WERI-Rb-1 (cell line): Measurements from ENCODE around the gene LRP10.

Experiments
- DNase-seq: peaks from one replicate; pipeline ENCODE4 v3.0.0-alpha.2; 2020
- H3K27ac ChIP-seq: fragments of 250-450 bp; sonication (Bioruptor Pico); 2 replicates; pipeline ENCODE4 v1.5.1; 2020; ENCODE audit warnings: mild to moderate bottlenecking, moderate library complexity
- H3K27me3 ChIP-seq: fragments of 250-450 bp; sonication (Bioruptor Pico); 2 replicates; pipeline ENCODE4 v1.5.1; 2021; ENCODE audit warnings: mild to moderate bottlenecking, low read depth, moderate library complexity; ENCODE audit not compliant: insufficient read depth, severe bottlenecking
- H3K36me3 ChIP-seq: fragments of 250-450 bp; sonication (Bioruptor Pico); 2 replicates; pipeline ENCODE4 v1.5.1; 2020; ENCODE audit warnings: mild to moderate bottlenecking, moderate library complexity
- H3K4me3 ChIP-seq: 2 replicates; pipeline ENCODE4 v1.5.1; 2011; ENCODE audit warnings: low read depth, mild to moderate bottlenecking, control low read depth, low read length
- H3K9me3 ChIP-seq: fragments of 250-450 bp; sonication (Bioruptor Pico); 2 replicates; pipeline ENCODE4 v1.5.1; 2021; ENCODE audit warnings: mild to moderate bottlenecking, moderate library complexity; ENCODE audit not compliant: severe bottlenecking
- CTCF ChIP-seq: IDR thresholded peaks from 2 replicates; pipeline ENCODE4 v1.5.1; 2011; ENCODE audit warnings: low read depth, mild to moderate bottlenecking, control low read depth, inconsistent platforms, low read length

The LRP10 gene

GRCh38 chr14:22925513-22925912, 54.0 kb downstream of the LRP10 start:
- Histone ChIP-seq H3K36me3 (peaks cover 60% of the 10 kb centered on the region), H3K27me3 (no peaks in the 10 kb centered on the region), H3K27ac (no peak overlapping the region), H3K4me3 (no peak overlapping the region), H3K9me3 (no peaks in the 10 kb centered on the region)
- DNase-seq: no peak
- no peak for TF ChIP-seq CTCF

- H3K27ac ChIP-seq: no peak overlapping the region
- TF ChIP-seq CTCF: no peak
These were observed 54.8 kb downstream of the LRP10 start for GRCh38 chr14:22926316-22926715.

GRCh38 chr14:22928237-22929103, 56.9 kb downstream of the LRP10 start:
- Histone ChIP-seq H3K4me3 (peak overlapping the region; percentile 88), H3K9me3 (no peaks in the 10 kb centered on the region), H3K27ac (peak overlapping the region; percentile 84), H3K36me3 (peaks cover 33% of the 10 kb centered on the region), H3K27me3 (no peaks in the 10 kb centered on the region)
- DNase-seq: no peak
- TF ChIP-seq CTCF: no peak

More at GRCh38 chr14:22926316-22926715, 54.8 kb downstream of the LRP10 start:
- no peak for DNase-seq
- Histone ChIP-seq H3K4me3 (no peak overlapping the region), H3K27me3 (no peaks in the 10 kb centered on the region), H3K9me3 (no peaks in the 10 kb centered on the region), H3K36me3 (peaks cover 52% of the 10 kb centered on the region)

GRCh38 chr14:22929104-22929960, 57.8 kb downstream of the LRP10 start, which contains the start of gene PRMT5:
TSS of gene PRMT5 (minus strand) at chr14:22929376. CDS start at chr14:22929361, 15 bp downstream.
- TF ChIP-seq CTCF: no peak
- Histone ChIP-seq H3K9me3 (no peaks in the 10 kb centered on the region), H3K27ac (peak within 1 kb of the TSS; percentile 84), H3K4me3 (peak within 1 kb of the TSS; percentile 88), H3K36me3 (peaks cover 25% of the 10 kb centered on the region), H3K27me3 (no peaks in the 10 kb centered on the region)
- peak; percentile 99 for DNase-seq

- no peak for DNase-seq
- H3K9me3 ChIP-seq: no peaks in the 10 kb centered on the region
- TF ChIP-seq CTCF: no peak
- peaks cover 19% of the 10 kb centered on the region for H3K36me3 ChIP-seq
- H3K27me3 ChIP-seq: no peaks in the 10 kb centered on the region
- peak overlapping the region; percentile 25 for H3K27ac ChIP-seq
- H3K4me3 ChIP-seq: peak overlapping the region; percentile 70
These were observed 58.4 kb downstream of the LRP10 start for GRCh38 chr14:22929961-22930364.
